Islet of Langerhans (tissue), 1 donor: Measurements from ENCODE around the gene TOGARAM2.

ENCODE experiments used
- FAIRE-seq: peaks from one replicate; lab custom pipeline; 2011; peaks lifted over from hg19 to GRCh38; lab: Jason Lieb, UNC

TOGARAM2 gene

DNA sequence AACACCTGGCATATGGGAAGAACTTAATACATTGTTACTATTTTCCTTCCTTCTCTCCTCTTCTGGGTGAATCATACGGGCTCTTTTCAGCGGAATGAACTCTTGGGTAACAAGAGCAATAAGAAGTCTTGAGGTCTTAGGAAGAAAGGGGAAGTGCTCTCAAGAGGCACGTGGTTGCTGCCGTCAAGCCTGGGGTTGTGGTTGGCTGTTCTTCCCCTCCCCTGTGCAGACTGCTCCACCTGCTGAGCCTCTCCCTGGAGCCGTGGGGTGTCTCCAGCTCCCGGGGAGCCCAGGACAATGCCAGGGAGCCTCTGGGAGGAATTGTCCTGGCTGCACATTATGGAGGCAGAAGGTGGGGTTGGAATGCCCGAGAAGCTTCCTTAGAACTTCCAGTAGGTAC lies 19.4 kb downstream of the TOGARAM2 start:
- no peak for FAIRE-seq

DNA sequence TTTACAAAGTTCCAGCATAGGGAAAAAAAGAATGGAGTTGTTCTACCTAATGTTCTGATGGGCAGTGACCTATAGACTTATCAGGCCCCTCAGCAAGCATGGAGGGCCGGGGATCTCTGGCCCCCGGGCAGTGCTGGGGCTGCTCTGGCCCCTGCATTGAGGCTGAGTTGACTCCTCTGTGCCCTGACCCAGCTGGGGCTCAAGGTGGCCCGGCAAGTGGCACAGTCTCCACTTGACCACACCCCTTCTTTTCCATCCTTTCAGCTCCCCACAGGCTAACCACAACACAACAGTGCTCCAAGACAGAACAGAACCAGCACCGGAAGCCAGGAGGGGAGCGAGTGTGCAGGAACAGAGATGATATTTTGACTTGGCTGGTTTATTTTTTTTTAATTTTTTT lies 19.9 kb downstream of the TOGARAM2 start:
- FAIRE-seq = no peak

DNA sequence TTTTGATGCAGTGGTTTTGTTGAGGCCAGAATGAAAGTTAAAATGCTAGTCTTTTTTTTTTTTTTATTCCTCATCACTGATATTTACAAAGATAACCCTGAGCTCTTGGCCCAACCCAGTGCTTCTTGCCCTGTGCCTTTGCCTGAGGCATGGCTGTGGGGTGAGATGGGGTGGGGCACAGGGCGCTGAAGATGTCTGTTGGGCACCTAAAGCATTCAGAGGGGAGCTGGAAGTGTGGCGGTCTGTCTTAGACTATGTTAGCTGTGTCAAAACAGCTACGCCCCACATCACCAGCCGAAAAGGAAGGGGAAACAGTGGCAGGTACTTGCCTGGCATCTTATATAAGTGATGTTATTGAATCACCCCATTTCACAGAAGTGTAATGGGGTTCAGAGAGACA lies 20.7 kb downstream of the TOGARAM2 start:
- no peak for FAIRE-seq

DNA sequence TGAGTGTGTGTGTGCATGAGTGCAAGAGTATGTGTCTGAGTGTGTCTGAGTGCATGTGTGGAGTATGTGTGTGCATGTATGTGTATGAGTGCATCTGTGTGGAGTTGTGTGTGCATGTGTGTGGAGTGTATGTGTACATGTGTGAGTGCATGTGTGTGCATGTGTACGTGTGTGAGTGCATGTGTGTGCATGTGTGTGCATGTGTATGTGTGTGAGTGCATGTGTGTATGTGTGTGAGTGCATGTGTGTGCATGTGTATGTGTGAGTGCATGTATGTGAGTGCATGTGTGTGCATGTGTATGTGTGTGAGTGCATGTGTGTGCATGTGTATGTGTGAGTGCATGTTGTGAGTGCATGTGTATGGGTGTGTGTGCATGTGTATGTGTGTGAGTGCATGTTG lies 23.7 kb downstream of the TOGARAM2 start:
- no peak for FAIRE-seq

DNA sequence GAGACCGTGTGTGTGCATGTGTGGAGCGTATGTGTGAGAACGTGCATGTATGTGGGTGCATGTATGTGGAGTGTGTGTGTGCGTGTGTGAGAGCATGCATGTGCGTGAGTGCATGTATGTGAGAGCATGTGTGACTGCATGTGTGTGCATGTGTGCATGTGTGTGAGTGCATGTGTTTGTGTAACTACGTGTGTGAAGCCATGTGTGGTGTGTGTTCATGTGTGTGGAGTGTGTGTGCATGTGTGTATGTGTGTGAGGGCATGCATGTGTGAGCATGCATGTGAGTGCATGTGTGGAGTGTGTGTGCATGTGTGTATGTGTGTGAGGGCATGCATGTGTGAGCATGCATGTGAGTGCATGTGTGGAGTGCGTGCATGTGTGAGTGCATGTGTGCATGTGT lies 24.2 kb downstream of the TOGARAM2 start:
- FAIRE-seq = no peak

DNA sequence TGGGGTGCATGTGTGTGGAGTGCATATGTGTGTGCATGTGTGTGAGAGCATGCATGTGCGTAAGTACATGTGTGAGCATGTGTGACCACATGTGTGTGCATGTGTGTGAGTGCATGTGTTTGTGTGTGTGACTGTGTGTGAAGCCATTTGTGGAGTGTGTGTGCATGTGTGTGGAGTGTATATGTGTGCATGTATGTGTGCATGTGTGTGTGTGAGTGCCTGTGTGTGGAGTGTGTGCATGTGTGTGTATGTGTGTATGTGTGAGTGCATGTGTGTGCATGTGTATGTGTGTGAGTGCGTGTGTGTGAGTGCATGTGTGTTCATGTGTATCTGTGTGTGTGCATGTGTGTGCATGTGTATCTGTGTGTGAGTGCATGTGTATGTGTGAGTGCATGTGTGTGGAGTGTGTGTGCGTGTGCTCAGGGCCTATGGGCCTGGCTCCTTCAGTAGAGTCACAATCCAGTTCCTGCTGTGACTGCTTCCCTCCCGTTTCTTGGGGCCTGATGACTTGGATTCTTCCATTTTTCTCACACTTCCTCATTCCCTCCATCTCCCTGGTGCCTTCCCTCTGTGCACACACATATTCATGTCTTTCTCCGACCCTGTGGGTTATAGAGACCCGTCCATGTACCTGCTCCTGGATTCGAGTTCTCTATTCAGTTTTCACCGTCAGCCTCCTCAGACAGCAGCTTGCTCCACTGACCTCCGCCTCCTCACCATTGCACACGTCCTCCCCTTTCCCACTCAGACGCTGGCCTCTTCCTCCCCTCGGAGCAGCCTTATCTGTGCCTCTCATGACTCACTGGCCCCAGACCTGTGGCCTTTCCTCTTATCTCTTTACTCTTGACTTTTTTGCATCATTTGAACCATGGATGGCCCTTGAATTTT lies 25.2 kb downstream of the TOGARAM2 start:
- no peak for FAIRE-seq

DNA sequence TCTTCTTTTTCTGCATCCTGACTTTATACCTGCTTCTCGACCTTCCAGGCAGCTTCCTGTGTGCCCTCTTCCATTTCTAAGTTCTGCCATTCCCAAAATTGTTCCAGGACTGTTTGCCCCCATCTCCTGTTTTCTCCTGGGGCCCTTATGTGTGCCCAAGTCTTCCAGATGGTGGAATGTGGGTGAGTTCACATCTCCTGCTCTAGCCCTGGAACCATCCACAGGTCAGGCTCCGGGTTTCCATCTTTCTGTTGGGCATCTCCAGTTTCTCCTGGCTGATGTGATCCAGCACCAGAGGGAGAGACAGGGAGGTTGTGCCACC lies 25.8 kb downstream of the TOGARAM2 start:
- FAIRE-seq = no peak

DNA sequence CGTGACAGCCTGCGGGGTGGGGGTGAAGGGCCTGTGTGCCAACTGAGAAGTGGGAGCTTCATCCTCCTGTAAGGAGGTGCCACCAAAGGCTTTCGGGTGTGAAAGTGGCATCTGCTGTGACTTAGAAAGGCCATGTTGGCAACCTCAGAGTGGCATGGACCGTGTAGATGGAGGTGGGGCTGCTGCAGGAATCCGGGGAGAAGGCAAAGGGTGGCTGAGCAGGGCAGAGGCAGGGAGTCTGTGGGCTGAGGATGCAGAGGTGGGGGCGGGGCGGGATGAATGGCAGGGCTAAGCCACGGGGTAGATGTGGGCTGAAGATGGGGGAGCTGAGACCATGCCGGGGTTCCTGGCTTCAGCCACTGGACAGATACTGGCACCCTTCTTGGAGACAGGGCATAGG lies 28.2 kb downstream of the TOGARAM2 start:
- no peak for FAIRE-seq

DNA sequence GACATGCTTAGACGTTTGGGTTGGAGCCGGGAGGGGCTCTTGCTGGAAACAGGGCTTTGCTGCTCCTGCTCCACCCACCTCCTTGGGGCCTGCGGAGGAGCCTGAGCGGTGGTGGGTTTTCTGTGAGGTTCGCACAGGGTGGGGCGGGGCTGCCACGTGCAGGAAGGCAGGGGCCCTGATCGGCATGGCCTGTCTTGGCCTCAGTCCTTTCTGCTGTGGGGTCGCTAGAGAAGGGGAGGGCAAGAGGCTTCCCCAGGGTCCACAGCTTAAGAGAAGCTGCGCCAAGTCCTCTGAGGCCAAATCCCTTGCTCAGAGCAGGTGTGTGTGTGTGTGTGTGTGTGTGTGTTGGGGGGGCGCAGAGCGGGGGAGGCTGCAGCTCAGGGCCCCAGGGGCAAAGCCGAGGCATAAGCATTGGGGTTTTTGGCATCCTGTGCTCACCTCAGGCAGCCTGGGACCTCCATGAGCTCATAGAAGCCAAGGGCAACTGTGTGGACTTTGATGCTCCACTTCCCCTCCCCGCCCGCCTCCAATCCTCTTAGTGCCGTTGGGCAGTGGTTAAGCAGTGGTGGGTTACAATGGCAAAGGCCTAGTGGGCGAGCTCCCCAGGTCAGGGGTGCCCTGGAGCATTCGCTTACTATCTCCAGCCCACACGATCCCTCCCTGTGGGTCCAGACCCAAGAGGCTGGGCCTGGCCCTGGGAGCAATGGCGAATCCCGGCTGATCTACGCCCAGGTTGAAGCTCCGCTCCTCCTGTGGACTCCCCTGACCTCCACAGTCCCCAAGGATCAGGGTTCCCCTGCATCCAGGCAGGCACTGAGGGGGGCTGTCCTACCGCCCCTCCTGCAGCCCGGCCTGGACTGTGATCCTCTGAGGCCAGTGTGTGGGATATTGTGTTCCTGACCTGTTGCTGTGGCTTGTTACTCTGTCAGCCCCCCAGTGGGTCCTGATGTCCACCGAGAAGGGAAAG lies 28.9 kb downstream of the TOGARAM2 start:
- FAIRE-seq = no peak

DNA sequence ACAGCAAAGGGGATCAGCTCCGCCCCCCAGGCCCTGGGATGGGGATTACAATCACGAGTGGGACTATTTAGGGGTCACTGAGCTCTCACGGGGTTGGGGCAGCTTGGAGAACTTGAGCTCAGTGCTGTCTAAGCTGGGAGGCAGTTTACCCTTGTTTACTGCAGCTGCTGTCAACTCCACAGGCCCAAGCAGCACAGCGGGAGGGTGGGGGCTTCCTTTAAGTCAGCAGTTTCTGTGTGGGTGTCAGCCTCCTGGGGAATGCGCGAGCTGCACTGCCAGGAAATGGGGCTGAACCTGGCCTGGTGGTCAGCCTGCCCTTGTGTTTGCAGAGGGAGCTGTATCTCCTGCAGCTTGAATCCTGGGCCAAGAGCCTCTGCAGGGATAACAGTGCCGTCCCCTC lies 29.8 kb downstream of the TOGARAM2 start:
- no peak for FAIRE-seq

DNA sequence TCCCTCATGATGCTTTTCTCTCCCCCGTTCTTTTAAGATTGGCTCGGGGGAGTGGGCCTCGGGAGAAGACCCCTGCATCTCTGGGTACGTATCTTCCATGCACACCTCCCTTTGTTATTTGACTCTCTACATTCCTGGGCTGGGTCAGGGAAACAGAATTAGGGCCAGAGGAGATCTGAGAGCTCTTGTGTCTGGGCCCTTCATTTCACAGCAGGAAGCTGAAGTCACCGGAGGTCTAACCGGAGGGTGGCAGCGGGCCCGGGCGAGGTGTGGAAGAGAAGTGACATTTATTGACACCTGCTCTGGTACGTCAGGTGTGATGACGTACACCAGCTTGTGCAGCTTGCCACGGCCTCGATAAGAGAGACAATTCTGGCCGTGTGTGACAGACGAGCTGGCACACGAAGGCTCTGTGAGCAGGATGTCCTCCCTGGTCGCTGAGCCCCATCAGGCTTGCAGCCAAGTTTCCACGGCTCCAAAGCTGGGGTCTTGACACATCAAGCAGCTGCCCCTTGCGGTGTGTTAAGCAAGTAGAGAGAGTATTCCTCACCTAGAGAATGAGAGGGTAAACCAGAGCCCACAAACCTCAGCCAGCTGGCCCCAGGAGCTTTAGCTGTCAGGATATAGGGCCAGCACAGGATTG lies 30.4 kb downstream of the TOGARAM2 start:
- no peak for FAIRE-seq

DNA sequence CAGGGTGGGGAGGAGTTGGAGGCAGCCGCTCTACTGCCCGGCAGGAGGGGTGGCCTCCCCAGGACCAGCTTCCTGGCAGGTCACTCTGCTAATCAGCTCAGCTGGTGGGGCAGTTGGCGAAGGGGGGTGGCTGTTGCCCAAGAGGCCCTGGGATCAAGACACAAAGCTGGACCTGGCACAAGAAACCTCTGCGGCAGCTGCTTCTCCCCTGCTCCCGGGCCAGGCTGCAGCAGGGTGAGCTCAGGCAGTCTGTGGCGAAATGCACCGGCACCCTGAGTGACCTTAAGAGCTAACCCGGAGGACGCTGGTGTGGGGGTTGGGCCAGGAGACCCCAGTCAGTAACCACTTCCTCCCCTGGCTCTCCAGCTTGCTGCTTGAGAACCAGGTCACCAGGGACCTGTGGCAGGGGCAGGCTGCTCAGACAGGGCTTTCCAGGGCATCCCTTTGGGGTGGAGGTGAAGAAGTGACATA lies 31.1 kb downstream of the TOGARAM2 start:
- no peak for FAIRE-seq

DNA sequence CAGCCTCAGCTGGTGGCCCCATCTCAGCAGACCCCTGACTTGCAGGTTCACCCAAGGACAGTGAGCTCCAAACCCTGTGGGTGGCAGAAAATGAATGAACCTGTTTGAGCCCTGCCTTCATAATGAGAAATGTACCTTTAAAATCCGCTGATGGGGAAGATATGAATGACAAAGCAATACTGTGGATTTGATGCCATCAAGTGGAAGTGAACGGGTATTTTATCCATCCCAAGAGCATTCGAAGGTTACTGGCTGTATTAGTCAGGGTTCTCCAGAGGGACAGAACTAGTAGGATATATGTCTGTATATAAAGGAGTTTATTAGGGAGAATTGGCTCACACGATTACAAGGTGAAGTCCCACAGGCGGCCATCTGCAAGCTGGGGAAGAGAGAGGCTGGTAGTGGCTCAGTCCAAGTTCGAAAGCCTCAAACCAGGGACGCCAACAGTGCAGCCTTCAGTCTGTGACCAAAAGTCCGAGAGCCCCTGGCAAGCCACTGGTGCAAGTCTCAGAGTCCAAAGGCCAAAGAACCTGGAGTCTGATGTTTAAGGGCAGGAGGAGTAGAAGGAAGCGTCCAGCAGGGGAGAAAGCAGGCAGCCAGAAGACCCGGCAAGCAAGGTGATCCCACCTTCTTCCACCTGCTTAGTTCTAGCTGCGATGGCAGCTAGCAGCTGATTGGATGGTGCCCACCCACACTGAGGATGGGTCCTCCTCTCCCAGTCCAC lies 32.1 kb downstream of the TOGARAM2 start:
- peak; percentile 95 for FAIRE-seq

DNA sequence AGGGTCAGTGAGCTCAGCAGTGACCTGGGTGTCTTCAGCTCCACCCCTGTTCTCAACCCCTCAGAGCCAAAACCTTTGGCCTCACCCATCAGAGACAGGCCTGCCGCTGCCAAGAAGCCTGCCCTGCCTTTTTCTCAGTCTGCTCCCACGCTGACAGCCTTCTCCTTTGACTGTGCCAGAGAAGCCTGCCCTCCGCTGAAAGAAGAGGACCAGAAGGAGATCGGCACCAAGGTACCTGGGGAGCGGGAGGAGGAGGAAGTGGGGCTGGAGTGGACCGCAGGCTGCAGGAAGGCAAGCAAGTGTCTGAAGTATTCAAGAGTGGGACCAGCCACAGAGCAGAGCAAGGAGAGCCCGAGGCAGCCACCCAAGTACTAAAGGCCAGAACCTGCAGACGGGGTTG lies 33.2 kb downstream of the TOGARAM2 start:
- FAIRE-seq = no peak

DNA sequence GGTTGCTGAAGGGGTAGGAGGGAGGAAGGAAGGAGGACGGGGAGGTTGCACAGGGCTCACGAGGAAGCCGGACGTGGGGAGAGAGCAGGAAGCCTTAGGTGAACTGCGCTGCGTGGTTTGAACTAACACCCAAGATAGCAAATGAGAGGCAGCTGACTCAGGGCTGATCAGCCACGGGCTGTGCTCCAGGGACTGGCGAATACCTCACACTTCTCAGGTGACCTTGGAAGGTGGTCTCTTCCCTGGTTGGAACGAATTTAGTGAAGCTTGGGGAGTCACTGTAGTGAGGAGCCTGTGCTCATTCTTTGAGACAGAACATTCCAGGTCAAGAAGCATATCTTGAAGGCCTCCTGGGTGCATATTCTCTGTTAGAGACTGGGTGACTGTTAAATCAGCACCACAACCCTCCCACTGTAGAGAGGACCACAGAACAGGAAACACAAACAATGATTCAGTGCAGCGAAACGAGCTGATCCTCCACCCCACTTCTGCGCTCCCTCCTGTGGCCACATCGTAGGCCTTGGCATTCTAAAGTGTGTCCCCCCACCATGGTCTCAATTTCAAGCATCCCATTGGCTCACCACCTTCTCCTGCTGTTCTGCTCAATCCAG lies 33.8 kb downstream of the TOGARAM2 start:
- no peak for FAIRE-seq

DNA sequence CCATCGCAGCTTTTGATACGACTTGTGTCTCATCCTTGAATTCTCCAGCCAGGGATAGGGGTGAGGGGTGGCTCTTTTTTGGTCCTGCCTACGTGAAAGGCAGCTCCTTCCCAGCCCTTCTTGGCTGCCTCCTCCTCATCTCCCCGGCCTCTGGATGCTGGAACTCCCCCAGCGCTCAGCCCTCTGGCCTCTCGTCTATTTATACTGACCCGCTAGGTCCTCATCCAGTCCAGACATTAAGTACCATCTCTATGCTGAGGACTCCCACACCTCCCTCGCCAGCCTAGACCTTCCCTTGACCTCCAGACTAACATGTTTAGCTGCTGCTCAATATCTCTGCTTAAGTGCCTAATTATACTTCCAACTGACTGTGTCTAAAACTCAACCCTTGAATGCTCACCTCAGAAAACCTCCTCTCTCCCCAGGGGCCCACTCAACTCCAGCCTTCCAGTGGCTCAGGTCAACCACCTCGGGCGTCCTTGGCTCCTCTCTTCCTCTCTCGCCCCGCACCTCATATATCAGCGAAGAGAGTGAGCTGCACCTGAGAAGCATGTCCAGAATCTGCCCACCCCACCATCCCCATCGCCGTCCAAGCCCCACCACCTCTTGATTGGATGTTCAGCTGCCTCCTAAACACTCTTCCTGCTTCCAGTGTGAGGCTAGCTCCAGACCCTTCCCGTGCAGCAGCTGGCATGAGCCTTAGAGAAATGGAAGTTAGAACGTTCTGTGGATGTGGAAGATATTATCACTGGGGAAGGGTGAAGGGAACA lies 34.8 kb downstream of the TOGARAM2 start:
- no peak for FAIRE-seq

DNA sequence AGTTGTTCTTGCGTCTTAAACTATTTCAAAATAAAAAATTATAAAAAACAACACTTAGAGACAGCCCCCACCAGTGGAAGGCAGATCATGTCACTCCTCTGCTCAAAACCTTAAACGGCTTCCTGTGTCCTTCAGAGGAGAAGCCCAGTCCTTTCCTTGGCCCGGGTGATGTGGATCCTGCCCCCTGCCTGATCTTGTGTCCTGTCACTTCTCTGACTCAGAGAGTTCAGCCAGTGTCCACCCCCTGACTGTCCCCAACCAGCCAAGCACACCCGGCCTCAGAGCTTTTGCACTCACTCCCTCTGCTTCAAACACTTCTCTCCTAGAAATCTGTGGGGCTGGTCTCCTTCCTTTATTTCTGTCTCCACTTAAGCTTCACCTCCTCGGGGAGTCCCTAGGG lies 35.4 kb downstream of the TOGARAM2 start:
- FAIRE-seq = no peak

DNA sequence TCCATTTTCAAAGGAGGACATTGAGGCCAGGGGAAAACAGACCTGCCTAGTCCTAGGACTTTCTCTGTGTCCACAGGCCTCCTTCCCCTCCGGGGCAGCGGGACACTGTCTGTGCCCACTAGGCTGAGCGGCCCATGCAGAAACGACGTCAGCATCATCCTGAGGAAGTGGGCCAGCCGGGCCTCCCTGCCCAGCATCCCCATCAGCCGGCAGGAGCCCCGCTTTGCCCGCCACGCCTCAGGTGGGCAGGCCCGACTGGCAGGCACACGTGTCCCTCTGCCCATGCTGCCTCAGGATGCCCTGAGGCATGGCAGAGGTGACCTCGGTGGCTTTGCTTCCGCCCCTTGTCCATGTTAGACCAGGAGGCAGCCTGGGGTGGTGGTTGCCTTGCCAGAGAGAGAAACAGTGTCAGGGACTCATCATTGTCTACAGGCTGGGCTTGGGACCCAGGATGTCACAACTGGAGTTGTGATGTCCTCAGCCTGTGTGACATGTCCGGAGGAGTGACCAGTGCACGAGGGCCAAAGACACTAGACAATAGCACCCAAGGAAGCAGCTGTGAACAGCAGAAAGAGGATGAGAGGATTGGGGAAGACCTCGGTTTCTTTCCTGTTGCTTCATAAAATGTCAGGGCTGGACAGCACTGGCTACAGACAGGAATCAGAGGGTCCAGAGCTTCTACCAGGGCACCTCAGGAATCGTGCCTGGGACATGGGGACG lies 36.8 kb downstream of the TOGARAM2 start:
- FAIRE-seq = no peak

DNA sequence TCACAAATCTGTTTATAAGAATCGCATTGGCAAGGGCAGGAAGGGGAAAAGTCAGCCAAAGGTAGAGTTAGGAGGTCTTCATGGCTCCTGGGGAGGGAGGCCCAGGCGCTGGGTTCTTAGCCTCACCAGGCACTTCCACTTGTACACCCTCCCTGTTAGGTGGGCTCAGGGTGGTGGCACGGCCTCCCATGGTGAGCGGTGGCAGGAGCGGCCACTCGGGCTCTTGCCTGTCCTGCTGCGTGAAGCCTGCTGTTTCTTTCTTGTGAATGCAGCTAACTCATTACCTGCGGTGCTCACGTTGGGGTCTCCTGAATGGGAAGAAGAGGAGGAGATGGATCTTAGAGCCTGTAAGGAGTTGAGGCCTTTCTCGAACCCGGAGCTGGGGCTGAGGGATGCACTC lies 40.8 kb downstream of the TOGARAM2 start:
- FAIRE-seq = no peak

DNA sequence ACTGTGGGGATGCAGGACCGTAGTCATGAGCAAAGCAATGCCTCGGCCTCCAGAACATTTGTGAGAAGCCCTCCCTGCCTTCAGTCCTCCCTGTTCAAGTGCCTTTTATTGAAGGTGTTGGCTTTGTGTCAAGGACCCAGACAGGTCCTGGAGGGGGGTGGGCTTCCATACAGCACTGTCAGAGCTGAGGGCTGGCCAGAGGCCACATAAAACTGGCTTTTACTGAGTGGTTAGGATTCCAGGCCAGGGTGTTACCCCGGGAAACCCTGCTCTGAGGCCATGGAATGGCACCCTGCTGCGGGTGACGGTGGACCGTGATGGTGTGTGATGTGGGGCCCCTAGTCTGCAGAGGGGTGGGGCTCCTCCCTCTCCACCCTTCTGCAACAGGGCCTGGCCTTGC lies 41.6 kb downstream of the TOGARAM2 start:
- no peak for FAIRE-seq
